GM12878 (cell line): ENCODE measurements around the gene CLIP2.

Experiments used
- EZH2 ChIP-seq: IDR thresholded peaks from 2 replicates; pipeline ENCODE4 v1.6.1; 2012; ENCODE audit warnings: low read depth, mild to moderate bottlenecking, control low read depth, inconsistent platforms, low read length, borderline replicate concordance; ENCODE audit not compliant: control insufficient read depth
- MXI1 ChIP-seq: fragments of 150-350 bp; IDR thresholded peaks from 2 replicates; pipeline ENCODE4 v1.6.1; 2011; ENCODE audit warnings: low read depth, mild to moderate bottlenecking, inconsistent platforms, low read length, improper control_type of control experiment
- NR2C1 ChIP-seq: fragments of 450-650 bp; IDR thresholded peaks from 2 replicates; pipeline ENCODE4 v1.6.1; 2017; ENCODE audit warnings: antibody characterized with exemption, mild to moderate bottlenecking, moderate library complexity
- POLR2A ChIP-seq: IDR thresholded peaks from 2 replicates; pipeline ENCODE4 v1.6.1; 2011; ENCODE audit warnings: low read depth, mild to moderate bottlenecking, low read length
- SP1 ChIP-seq: IDR thresholded peaks from one replicate; pipeline ENCODE4 v1.6.1; 2011; ENCODE audit warnings: low read depth, low read length
- TF ChIP-seq, protein P1 (sequence below): IDR thresholded peaks from 2 replicates; pipeline ENCODE4 v1.6.1; 2011; ENCODE audit warnings: borderline replicate concordance, low read depth, mild to moderate bottlenecking, moderate library complexity, mixed read lengths, low read length; ENCODE audit not compliant: insufficient read depth; ENCODE audit errors: extremely low read length
- TF ChIP-seq, protein P2 (sequence below): IDR thresholded peaks from 2 replicates; pipeline ENCODE4 v1.6.1; 2012; ENCODE audit warnings: low read length, inconsistent platforms
- TF ChIP-seq, protein P3 (sequence below), 3 experiments: IDR thresholded peaks in 2 of 3; conservative IDR thresholded peaks in 1 of 3; 2 replicates each; pipeline ENCODE4 v1.5.1; 2011; ENCODE audit warnings: low read depth in 3 of 3, low read length in 3 of 3, mild to moderate bottlenecking in 3 of 3, control low read depth in 2 of 3, moderate library complexity in 2 of 3, inconsistent platforms in 1 of 3, mixed read lengths in 1 of 3; ENCODE audit not compliant: control insufficient read depth in 2 of 3, insufficient read depth in 1 of 3; ENCODE audit errors: extremely low read depth in 1 of 3

DNA sequence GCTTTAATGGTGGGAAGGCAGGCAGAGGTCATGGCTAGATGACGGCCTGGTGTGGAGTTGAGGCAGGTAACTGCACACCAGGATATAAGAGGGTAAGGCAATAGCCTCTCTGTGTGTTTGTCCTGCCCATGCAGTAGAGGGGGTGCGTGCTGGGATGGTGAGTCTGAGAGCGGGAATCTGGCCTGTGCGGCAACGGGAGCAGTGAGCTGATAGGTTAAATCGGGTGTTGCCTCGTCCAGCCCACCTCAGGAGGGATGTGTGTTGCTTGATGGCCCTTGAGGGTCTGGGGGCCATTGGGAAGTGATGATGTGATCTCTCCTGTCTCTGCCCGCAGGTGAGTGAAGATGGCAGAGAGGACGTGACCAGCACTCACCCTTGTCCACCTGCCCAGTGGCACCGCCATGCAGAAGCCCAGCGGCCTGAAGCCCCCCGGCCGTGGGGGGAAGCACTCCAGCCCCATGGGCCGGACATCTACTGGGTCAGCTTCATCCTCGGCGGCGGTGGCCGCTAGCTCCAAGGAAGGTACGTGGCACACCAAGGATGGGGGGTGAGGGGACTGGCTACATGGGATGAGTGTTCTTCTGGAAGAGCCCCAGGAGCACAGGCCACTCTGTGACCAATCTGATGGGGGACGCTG lies 28.1 kb downstream of the CLIP2 start:
- TF ChIP-seq EZH2 (no peak), SP1 (no peak), MXI1 (no peak), NR2C1 (no peak), POLR2A (no peak)
- TF ChIP-seq, protein P1, sequence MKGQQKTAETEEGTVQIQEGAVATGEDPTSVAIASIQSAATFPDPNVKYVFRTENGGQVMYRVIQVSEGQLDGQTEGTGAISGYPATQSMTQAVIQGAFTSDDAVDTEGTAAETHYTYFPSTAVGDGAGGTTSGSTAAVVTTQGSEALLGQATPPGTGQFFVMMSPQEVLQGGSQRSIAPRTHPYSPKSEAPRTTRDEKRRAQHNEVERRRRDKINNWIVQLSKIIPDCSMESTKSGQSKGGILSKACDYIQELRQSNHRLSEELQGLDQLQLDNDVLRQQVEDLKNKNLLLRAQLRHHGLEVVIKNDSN: no peak
- TF ChIP-seq, protein P2, sequence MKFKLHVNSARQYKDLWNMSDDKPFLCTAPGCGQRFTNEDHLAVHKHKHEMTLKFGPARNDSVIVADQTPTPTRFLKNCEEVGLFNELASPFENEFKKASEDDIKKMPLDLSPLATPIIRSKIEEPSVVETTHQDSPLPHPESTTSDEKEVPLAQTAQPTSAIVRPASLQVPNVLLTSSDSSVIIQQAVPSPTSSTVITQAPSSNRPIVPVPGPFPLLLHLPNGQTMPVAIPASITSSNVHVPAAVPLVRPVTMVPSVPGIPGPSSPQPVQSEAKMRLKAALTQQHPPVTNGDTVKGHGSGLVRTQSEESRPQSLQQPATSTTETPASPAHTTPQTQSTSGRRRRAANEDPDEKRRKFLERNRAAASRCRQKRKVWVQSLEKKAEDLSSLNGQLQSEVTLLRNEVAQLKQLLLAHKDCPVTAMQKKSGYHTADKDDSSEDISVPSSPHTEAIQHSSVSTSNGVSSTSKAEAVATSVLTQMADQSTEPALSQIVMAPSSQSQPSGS: no peak
- TF ChIP-seq, protein P3, sequence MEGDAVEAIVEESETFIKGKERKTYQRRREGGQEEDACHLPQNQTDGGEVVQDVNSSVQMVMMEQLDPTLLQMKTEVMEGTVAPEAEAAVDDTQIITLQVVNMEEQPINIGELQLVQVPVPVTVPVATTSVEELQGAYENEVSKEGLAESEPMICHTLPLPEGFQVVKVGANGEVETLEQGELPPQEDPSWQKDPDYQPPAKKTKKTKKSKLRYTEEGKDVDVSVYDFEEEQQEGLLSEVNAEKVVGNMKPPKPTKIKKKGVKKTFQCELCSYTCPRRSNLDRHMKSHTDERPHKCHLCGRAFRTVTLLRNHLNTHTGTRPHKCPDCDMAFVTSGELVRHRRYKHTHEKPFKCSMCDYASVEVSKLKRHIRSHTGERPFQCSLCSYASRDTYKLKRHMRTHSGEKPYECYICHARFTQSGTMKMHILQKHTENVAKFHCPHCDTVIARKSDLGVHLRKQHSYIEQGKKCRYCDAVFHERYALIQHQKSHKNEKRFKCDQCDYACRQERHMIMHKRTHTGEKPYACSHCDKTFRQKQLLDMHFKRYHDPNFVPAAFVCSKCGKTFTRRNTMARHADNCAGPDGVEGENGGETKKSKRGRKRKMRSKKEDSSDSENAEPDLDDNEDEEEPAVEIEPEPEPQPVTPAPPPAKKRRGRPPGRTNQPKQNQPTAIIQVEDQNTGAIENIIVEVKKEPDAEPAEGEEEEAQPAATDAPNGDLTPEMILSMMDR (IDR thresholded peaks at IDR 0.05 in 2 of 3, conservative IDR thresholded peaks at IDR 0.05 in 1 of 3; ENCODE audit: control insufficient read depth in 2 of 3, extremely low read depth in 1 of 3, insufficient read depth in 1 of 3, low read depth in 3 of 3, low read length in 3 of 3): no peak
